ENCODE data around the gene OR56A1. TPM values are rescaled to one million over a fixed set of nuclear protein-coding genes. Genes with fewer than 3 reads are reported as not detected.

OR56A1 gene
- total RNA-seq, 2 experiments from 2014 or later, result not detected

GRCh38 chr11:6025056-6025455 lies 5.5 kb downstream of the OR56A1 start:
- Mint-ChIP-seq H3K27me3 (peaks cover 18% of the 10 kb centered on the region), H3K4me1 (no peaks in the 10 kb centered on the region), H3K9me3 (ENCODE audit: low read depth) (no peaks in the 10 kb centered on the region), H3K27ac (no peak overlapping the region), H3K36me3 (ENCODE audit: low read depth) (no peaks in the 10 kb centered on the region), H3K4me3 (no peak overlapping the region)
- DNase-seq, result no peak
- POLR2A ChIA-PET, result no interaction called here
- CTCF ChIA-PET, result interaction anchor here (1.5 to 1.9 kb wide), 2 partner anchors 19 to 338 kb away, joined by 3 to 13 read pairs; no protein-coding TSS in a partner anchor
- intact Hi-C loops (cut with DNase I, micrococcal nuclease), result no loop called here
- ATAC-seq, result no peak

- peaks cover 21% of the 10 kb centered on the region for H3K27me3 Mint-ChIP-seq
- peak; percentile 55 for ATAC-seq
- intact Hi-C loops (cut with DNase I, micrococcal nuclease), result loop anchor here (1.0 to 5.0 kb wide), 5 partner anchors 274 to 340 kb away; no protein-coding TSS in a partner anchor
- CTCF ChIA-PET, result interaction anchor here (0.6 to 1.9 kb wide), 6 partner anchors 17 to 340 kb away, joined by 3 to 13 read pairs (median 4); partner anchors contain the start of gene CCKBR
- POLR2A ChIA-PET, result no interaction called here
- no peaks in the 10 kb centered on the region for H3K9me3 Mint-ChIP-seq (ENCODE audit: low read depth)
- H3K27ac Mint-ChIP-seq, result no peak overlapping the region
- no peaks in the 10 kb centered on the region for H3K36me3 Mint-ChIP-seq (ENCODE audit: low read depth)
- no peak overlapping the region for H3K4me3 Mint-ChIP-seq
- no peak for DNase-seq
- H3K4me1 Mint-ChIP-seq, result no peaks in the 10 kb centered on the region
Observed at GRCh38 chr11:6022956-6023355, 7.6 kb downstream of the OR56A1 start.

GRCh38 chr11:6013042-6013441 lies 17.5 kb downstream of the OR56A1 start:
- Mint-ChIP-seq H3K4me3 (no peak overlapping the region), H3K27ac (no peak overlapping the region), H3K9me3 (ENCODE audit: low read depth) (peaks cover 1% of the 10 kb centered on the region), H3K36me3 (ENCODE audit: low read depth) (no peaks in the 10 kb centered on the region), H3K27me3 (peaks cover 16% of the 10 kb centered on the region), H3K4me1 (no peaks in the 10 kb centered on the region)
- ATAC-seq, result no peak
- DNase-seq, result no peak
- intact Hi-C loops (cut with DNase I, micrococcal nuclease), result no loop called here
- POLR2A ChIA-PET, result no interaction called here
- CTCF ChIA-PET, result no interaction called here

- DNase-seq, result no peak
- ChIA-PET POLR2A (no interaction called here), CTCF (interaction anchor here (0.6 to 1.1 kb wide), 3 partner anchors 20 to 282 kb away, joined by 3 to 4 read pairs (median 3); no protein-coding TSS in a partner anchor)
- H3K9me3 Mint-ChIP-seq (ENCODE audit: low read depth), result peaks cover 1% of the 10 kb centered on the region
- H3K27me3 Mint-ChIP-seq, result peaks cover 13% of the 10 kb centered on the region
- no peaks in the 10 kb centered on the region for H3K36me3 Mint-ChIP-seq (ENCODE audit: low read depth)
- intact Hi-C loops (cut with DNase I, micrococcal nuclease), result no loop called here
- H3K4me3 Mint-ChIP-seq, result no peak overlapping the region
- no peaks in the 10 kb centered on the region for H3K4me1 Mint-ChIP-seq
- ATAC-seq, result no peak
- H3K27ac Mint-ChIP-seq, result no peak overlapping the region
Observed at GRCh38 chr11:6012035-6012668, 18.4 kb downstream of the OR56A1 start.

- Mint-ChIP-seq H3K36me3 (ENCODE audit: low read depth) (no peaks in the 10 kb centered on the region), H3K4me3 (no peak within 1 kb of the TSS), H3K9me3 (ENCODE audit: low read depth) (no peaks in the 10 kb centered on the region), H3K4me1 (no peaks in the 10 kb centered on the region), H3K27ac (no peak within 1 kb of the TSS), H3K27me3 (peaks cover 18% of the 10 kb centered on the region)
- ATAC-seq, result no peak
- ChIA-PET CTCF (no interaction called here), POLR2A (no interaction called here)
- intact Hi-C loops (cut with DNase I, micrococcal nuclease), result no loop called here
- no peak for DNase-seq
Observed at GRCh38 chr11:6006846-6007245, 23.7 kb downstream of the OR56A1 start, which contains the start of gene OR56A4. Gene OR56A4, minus strand, starts transcription at chr11:6006946. Its CDS starts 3,954 bp downstream, at chr11:6002992.

- ChIA-PET POLR2A (no interaction called here), CTCF (no interaction called here)
- DNase-seq (no peak), ATAC-seq (no peak)
- intact Hi-C loops (cut with DNase I, micrococcal nuclease), result no loop called here
- Mint-ChIP-seq H3K27ac (no peak overlapping the region), H3K4me3 (no peak overlapping the region), H3K4me1 (no peaks in the 10 kb centered on the region), H3K36me3 (ENCODE audit: low read depth) (no peaks in the 10 kb centered on the region), H3K27me3 (peaks cover 18% of the 10 kb centered on the region), H3K9me3 (ENCODE audit: low read depth) (no peaks in the 10 kb centered on the region)
Observed at GRCh38 chr11:6006395-6006794, 24.2 kb downstream of the OR56A1 start.

GRCh38 chr11:6002202-6002699 lies 28.3 kb downstream of the OR56A1 start:
- CTCF ChIA-PET, result interaction anchor here (2.2 kb wide), 1 partner anchor 10 kb away, joined by 5 read pairs; no protein-coding TSS in a partner anchor
- Mint-ChIP-seq H3K27me3 (peaks cover 15% of the 10 kb centered on the region), H3K27ac (no peak overlapping the region), H3K4me3 (no peak overlapping the region), H3K9me3 (ENCODE audit: low read depth) (no peaks in the 10 kb centered on the region), H3K36me3 (ENCODE audit: low read depth) (no peaks in the 10 kb centered on the region), H3K4me1 (no peaks in the 10 kb centered on the region)
- ATAC-seq, result no peak
- DNase-seq, result no peak
- intact Hi-C loops (cut with DNase I, micrococcal nuclease), result no loop called here
- POLR2A ChIA-PET, result no interaction called here

GRCh38 chr11:5994791-5995190 lies 35.8 kb downstream of the OR56A1 start:
- ChIA-PET POLR2A (no interaction called here), CTCF (no interaction called here)
- H3K27ac Mint-ChIP-seq, result no peak overlapping the region
- no peaks in the 10 kb centered on the region for H3K4me1 Mint-ChIP-seq
- H3K36me3 Mint-ChIP-seq (ENCODE audit: low read depth), result no peaks in the 10 kb centered on the region
- no peak overlapping the region for H3K4me3 Mint-ChIP-seq
- ATAC-seq (no peak), DNase-seq (no peak)
- intact Hi-C loops (cut with DNase I, micrococcal nuclease), result no loop called here
- no peaks in the 10 kb centered on the region for H3K9me3 Mint-ChIP-seq (ENCODE audit: low read depth)
- H3K27me3 Mint-ChIP-seq, result peaks cover 8% of the 10 kb centered on the region

GRCh38 chr11:5992604-5993251 lies 37.8 kb downstream of the OR56A1 start:
- no peaks in the 10 kb centered on the region for H3K9me3 Mint-ChIP-seq (ENCODE audit: low read depth)
- no peaks in the 10 kb centered on the region for H3K4me1 Mint-ChIP-seq
- intact Hi-C loops (cut with DNase I, micrococcal nuclease), result no loop called here
- CTCF ChIA-PET, result interaction anchor here (0.5 to 1.6 kb wide), 6 partner anchors 9 to 441 kb away, joined by 3 to 10 read pairs (median 4); no protein-coding TSS in a partner anchor
- H3K4me3 Mint-ChIP-seq, result no peak overlapping the region
- no peak overlapping the region for H3K27ac Mint-ChIP-seq
- POLR2A ChIA-PET, result no interaction called here
- no peak for DNase-seq
- no peaks in the 10 kb centered on the region for H3K36me3 Mint-ChIP-seq (ENCODE audit: low read depth)
- H3K27me3 Mint-ChIP-seq, result peaks cover 8% of the 10 kb centered on the region
- no peak for ATAC-seq

GRCh38 chr11:5992150-5992549 lies 38.4 kb downstream of the OR56A1 start:
- H3K4me3 Mint-ChIP-seq, result no peak overlapping the region
- H3K9me3 Mint-ChIP-seq (ENCODE audit: low read depth), result no peaks in the 10 kb centered on the region
- ATAC-seq (peak; percentile 16), DNase-seq (no peak)
- intact Hi-C loops (cut with DNase I, micrococcal nuclease), result no loop called here
- H3K27me3 Mint-ChIP-seq, result peaks cover 10% of the 10 kb centered on the region
- POLR2A ChIA-PET, result no interaction called here
- CTCF ChIA-PET, result interaction anchor here (0.5 to 1.6 kb wide), 6 partner anchors 9 to 442 kb away, joined by 3 to 10 read pairs (median 4); no protein-coding TSS in a partner anchor
- no peaks in the 10 kb centered on the region for H3K36me3 Mint-ChIP-seq (ENCODE audit: low read depth)
- H3K4me1 Mint-ChIP-seq, result no peaks in the 10 kb centered on the region
- H3K27ac Mint-ChIP-seq, result no peak overlapping the region

- ChIA-PET POLR2A (interaction anchor here (0.5 kb wide), 1 partner anchor 1216 kb away, joined by 3 read pairs; no protein-coding TSS in a partner anchor), CTCF (interaction anchor here (0.8 kb wide), 1 partner anchor 20 kb away, joined by 4 read pairs; no protein-coding TSS in a partner anchor)
- DNase-seq, result no peak
- no peak for ATAC-seq
- H3K27me3 Mint-ChIP-seq, result peaks cover 12% of the 10 kb centered on the region
- H3K9me3 Mint-ChIP-seq (ENCODE audit: low read depth), result no peaks in the 10 kb centered on the region
- intact Hi-C loops (cut with DNase I, micrococcal nuclease), result no loop called here
- no peaks in the 10 kb centered on the region for H3K36me3 Mint-ChIP-seq (ENCODE audit: low read depth)
- H3K4me3 Mint-ChIP-seq, result no peak overlapping the region
- no peak overlapping the region for H3K27ac Mint-ChIP-seq
- no peaks in the 10 kb centered on the region for H3K4me1 Mint-ChIP-seq
Observed at GRCh38 chr11:5989203-5989602, 41.4 kb downstream of the OR56A1 start.

GRCh38 chr11:5986885-5987284 lies 43.7 kb downstream of the OR56A1 start, which contains the start of gene OR52L1:
Gene OR52L1, minus strand, starts transcription at chr11:5986985. Its CDS starts 55 bp downstream, at chr11:5986930.
- ChIA-PET CTCF (no interaction called here), POLR2A (no interaction called here)
- Mint-ChIP-seq H3K9me3 (ENCODE audit: low read depth) (no peaks in the 10 kb centered on the region), H3K36me3 (ENCODE audit: low read depth) (no peaks in the 10 kb centered on the region), H3K27ac (no peak within 1 kb of the TSS), H3K4me3 (no peak within 1 kb of the TSS), H3K4me1 (no peaks in the 10 kb centered on the region), H3K27me3 (peaks cover 23% of the 10 kb centered on the region)
- no peak for ATAC-seq
- intact Hi-C loops (cut with DNase I, micrococcal nuclease), result no loop called here
- DNase-seq, result no peak

Measured in activated CD4-positive, alpha-beta T cell treated with anti-CD3 and anti-CD28 coated beads for 36 hours (primary cell).